SK-N-MC (cell line): ENCODE measurements around the gene PINLYP.

Source experiments
- FOXP2 ChIP-seq: optimal IDR thresholded peaks from 2 replicates; pipeline ENCODE3; 2011; ENCODE audit warnings: mild to moderate bottlenecking, moderate library complexity; ENCODE audit not compliant: insufficient read depth; ENCODE audit errors: extremely low read length, control extremely low read depth
- POLR2AphosphoS5 ChIP-seq: IDR thresholded peaks from 2 replicates; pipeline ENCODE4 v1.6.1; 2012; ENCODE audit warnings: mild to moderate bottlenecking, low read depth, low read length, borderline replicate concordance

DNA sequence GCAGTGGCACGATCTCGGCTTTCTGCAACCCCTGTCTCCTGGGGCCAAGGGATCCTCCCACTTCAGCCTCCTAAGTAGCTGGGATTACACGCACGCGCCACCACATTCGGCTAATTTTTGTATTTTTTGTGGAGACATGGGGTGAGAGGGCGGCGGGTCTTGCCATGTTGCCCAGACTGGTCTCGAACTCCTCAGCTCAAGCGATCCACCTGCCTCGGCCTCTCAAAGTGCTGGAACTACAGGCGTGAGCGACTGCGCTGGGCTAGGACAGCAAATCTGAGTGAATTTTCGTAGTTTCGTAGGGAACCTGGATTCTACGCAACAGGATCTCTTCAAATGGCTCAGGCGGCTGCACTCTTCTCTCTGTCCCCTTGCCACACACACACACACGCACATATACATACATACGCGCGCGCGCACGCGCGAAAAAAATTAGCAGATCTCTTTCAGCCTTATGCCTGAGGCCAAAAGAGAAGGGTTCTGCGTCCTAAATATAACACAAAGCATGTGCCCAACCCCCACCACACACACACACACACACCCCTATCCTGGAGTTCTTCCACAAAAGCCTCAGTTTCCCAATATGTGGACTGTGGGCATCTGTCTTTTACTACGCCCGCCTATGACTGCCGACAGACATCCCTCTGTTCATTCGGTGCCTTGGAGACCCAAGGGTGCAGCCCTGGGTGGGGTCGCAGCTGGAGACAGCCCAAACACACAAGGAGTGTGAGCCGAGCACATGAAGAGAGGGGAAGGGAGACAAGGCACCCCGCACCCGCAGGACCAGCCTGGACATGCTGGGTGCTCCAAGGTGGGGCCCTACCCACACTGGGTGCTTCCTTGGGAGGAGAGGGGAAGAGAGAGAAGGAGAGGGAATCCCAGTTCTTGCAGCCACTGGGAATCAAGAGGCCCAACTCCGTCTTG lies 616 bp downstream of the PINLYP start:
- TF ChIP-seq POLR2AphosphoS5 = no peak
- TF ChIP-seq FOXP2 = no peak
